Measurements from ENCODE around the gene ATP1A4.

Gene ATP1A4

DNA sequence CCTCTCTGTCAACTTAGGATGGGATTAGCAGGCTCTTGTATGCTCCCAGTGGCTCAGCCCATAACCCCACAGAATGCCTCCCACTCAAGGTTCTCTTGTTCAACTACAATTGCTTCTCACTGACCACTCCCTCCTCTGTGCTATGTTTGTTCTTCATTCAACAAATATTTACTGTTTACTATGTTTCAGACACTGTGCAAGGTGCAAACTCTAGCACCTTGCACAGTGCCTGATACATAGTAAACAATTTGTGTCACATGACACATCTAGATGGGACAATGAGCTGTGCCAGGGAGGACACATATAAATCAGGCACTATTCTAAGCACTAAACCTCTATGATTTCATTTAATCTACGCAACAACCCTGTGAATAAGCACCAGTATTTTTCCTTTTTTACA, 20.5 kb upstream of the ATP1A4 start:
- DNase-seq (ENCODE audit: low read depth, low spot score) = no peak
- TF ChIP-seq, protein P1, sequence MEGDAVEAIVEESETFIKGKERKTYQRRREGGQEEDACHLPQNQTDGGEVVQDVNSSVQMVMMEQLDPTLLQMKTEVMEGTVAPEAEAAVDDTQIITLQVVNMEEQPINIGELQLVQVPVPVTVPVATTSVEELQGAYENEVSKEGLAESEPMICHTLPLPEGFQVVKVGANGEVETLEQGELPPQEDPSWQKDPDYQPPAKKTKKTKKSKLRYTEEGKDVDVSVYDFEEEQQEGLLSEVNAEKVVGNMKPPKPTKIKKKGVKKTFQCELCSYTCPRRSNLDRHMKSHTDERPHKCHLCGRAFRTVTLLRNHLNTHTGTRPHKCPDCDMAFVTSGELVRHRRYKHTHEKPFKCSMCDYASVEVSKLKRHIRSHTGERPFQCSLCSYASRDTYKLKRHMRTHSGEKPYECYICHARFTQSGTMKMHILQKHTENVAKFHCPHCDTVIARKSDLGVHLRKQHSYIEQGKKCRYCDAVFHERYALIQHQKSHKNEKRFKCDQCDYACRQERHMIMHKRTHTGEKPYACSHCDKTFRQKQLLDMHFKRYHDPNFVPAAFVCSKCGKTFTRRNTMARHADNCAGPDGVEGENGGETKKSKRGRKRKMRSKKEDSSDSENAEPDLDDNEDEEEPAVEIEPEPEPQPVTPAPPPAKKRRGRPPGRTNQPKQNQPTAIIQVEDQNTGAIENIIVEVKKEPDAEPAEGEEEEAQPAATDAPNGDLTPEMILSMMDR (IDR thresholded peaks at IDR 0.05; ENCODE audit: low read depth, low read length) = no peak
- no peak overlapping the region for H3K4me3 ChIP-seq (ENCODE audit: low read depth, low read length)
- in situ Hi-C loops (cut with HindIII; ENCODE audit: low sequenced_read_pairs) = no loop called here

DNA sequence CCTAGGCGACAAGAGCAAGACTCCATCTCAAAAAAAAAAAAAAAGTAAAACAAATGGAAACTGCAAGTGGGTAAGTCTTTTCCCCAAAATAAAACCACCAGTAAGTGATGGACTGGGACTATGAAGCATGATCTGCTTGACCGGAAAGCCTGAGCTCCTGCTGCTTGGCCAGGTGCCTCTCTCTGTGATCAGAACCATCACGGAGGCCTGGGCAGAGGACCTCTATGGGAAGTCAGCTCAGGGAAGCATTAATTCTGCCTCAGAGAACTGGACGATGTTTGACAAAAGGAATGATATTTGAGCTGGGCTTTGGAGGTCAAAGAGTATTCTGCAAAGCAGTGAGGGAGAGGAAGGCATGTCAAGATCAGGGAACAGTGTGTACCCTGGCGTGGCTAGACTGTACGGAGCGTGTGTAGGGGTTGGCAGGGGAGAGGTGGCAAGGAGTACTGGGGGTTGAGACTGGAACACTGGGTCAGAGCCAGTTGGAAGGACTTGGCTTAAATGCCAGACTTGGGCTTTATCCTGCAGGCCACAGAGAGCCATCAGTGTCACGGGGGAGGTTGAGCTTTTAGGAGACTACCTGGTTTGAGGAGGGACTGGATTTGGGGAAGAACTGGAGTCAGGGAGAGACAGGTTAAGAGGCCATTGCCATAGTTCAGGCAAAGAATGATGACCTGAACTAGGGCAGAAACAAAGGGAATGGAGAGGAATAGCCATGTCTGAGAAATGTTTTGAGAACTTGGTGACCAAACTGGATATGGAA, 19.4 kb upstream of the ATP1A4 start:
- TF ChIP-seq, protein P1 (IDR thresholded peaks at IDR 0.05; ENCODE audit: low read depth, low read length) = no peak
- no peak overlapping the region for H3K4me3 ChIP-seq (ENCODE audit: low read depth, low read length)
- DNase-seq (ENCODE audit: low read depth, low spot score) = no peak
- in situ Hi-C loops (cut with HindIII; ENCODE audit: low sequenced_read_pairs) = no loop called here

DNA sequence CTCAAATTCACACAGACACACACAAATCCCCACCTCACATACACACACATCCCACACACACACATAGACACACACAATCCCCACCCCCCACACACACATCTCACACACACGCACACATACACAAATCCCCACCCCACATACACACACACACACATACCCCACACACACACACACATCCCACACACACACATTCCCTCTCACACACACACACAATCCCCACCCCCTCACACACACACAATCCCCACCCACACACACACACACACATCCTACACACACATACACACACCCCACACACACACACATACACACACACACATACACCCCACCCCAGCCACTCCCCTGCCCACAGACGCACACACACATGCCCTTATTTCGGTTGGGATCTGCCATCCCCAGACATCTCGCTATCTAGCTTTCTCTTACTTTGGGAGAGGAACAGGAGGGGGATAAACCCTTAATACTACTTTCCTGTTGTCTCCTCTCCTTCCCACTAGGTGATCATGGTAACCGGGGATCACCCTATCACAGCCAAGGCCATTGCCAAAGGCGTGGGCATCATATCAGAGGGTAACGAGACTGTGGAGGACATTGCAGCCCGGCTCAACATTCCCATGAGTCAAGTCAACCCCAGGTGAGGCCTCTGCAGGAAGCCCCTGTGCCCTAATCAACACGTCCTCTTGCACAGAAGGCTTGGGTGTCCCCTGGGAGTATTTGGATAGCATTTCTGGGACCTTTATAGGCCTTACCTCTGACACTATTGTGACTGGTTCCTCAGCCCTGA, 17.2 kb upstream of the ATP1A4 start:
- in situ Hi-C loops (cut with HindIII; ENCODE audit: low sequenced_read_pairs) = no loop called here
- no peak overlapping the region for H3K4me3 ChIP-seq (ENCODE audit: low read depth, low read length)
- TF ChIP-seq, protein P1 (IDR thresholded peaks at IDR 0.05; ENCODE audit: low read depth, low read length) = no peak
- DNase-seq (ENCODE audit: low read depth, low spot score) = no peak

DNA sequence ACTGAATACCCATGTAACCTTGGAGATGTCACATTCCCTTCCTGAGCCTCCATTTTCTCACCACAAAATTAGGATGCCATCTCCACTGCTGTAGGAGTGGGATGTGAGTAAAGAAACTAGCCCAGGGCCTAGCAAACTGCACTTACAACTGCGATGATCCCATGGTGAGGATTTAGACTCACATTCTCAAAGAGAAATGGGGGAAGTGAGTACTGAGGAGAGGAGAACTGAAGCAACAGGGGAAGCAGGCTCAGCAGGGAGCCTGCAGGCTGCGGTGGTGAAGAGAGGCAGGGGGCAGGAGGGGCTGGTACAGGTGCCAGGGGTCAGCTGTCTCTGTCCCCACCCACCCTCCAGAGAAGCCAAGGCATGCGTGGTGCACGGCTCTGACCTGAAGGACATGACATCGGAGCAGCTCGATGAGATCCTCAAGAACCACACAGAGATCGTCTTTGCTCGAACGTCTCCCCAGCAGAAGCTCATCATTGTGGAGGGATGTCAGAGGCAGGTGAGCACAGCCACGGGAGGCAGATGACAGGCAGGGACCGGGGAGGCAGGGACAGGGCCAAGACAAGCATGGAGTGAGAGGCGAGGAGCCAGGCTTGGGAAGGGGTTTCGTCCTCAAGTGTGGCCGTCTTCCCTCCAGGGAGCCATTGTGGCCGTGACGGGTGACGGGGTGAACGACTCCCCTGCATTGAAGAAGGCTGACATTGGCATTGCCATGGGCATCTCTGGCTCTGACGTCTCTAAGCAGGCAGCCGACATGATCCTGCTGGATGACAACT, 16.4 kb upstream of the ATP1A4 start:
- no peak overlapping the region for H3K4me3 ChIP-seq (ENCODE audit: low read depth, low read length)
- in situ Hi-C loops (cut with HindIII; ENCODE audit: low sequenced_read_pairs) = no loop called here
- TF ChIP-seq, protein P1 (IDR thresholded peaks at IDR 0.05; ENCODE audit: low read depth, low read length) = no peak
- no peak for DNase-seq (ENCODE audit: low read depth, low spot score)

DNA sequence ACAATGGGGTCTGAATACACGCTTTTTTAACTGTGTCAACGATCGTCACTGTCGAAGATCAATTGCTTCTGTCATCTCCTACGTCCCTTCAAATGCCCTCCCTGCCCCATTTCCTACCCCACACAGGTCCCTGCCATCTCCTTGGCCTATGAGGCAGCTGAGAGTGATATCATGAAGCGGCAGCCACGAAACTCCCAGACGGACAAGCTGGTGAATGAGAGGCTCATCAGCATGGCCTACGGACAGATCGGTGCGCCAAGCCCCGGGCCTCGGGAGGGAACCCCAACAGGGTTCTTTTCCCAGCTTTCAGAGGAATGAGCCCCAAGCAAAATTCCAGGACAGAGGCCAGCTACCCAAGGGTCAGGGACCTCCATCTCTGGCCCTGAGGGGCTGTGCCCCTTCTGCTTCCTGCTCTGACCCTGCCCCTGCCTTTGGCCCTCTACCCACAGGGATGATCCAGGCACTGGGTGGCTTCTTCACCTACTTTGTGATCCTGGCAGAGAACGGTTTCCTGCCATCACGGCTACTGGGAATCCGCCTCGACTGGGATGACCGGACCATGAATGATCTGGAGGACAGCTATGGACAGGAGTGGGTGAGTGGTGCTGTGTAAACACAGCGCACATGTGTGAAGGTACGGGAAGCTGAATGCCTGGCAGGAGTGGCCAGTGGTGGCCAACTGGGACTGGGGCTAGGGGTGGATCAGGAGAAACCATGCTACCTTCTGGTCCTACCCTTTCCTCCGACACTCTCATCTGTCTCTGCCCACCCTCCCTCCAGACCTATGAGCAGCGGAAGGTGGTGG, 15.1 kb upstream of the ATP1A4 start:
- TF ChIP-seq, protein P1 (IDR thresholded peaks at IDR 0.05; ENCODE audit: low read depth, low read length) = no peak
- no peak overlapping the region for H3K4me3 ChIP-seq (ENCODE audit: low read depth, low read length)
- DNase-seq (ENCODE audit: low read depth, low spot score) = no peak
- in situ Hi-C loops (cut with HindIII; ENCODE audit: low sequenced_read_pairs) = no loop called here

DNA sequence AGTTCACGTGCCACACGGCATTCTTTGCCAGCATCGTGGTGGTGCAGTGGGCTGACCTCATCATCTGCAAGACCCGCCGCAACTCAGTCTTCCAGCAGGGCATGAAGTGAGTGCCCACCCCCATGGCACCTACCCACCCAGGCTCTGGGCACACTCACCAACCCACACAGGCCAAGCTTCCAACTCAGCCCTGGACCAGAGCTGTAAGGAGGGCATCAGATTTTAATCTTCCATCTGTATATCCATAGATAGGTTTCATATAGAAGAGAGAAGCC, 14.5 kb upstream of the ATP1A4 start:
- in situ Hi-C loops (cut with HindIII; ENCODE audit: low sequenced_read_pairs) = no loop called here
- TF ChIP-seq, protein P1 (IDR thresholded peaks at IDR 0.05; ENCODE audit: low read depth, low read length) = no peak
- no peak for DNase-seq (ENCODE audit: low read depth, low spot score)
- no peak overlapping the region for H3K4me3 ChIP-seq (ENCODE audit: low read depth, low read length)
